Activated CD4-positive, alpha-beta memory T cell treated with anti-CD3 and anti-CD28 coated beads for 36 hours (primary cell): ENCODE measurements around the gene NOVA2. TPM values are rescaled to one million over a fixed set of nuclear protein-coding genes. Genes with fewer than 3 reads are reported as not detected.

ENCODE experiments used
- CTCF ChIA-PET: fragments of 350-600 bp; sonication (Branson Sonifier 250); formaldehyde crosslinking; loops from one replicate; lab custom pipeline; 2021; ENCODE audit warnings: antibody characterized with exemption, inconsistent platforms; lab: Charles Lee
- POLR2A ChIA-PET: fragments of 350-600 bp; sonication (Branson Sonifier 250); formaldehyde crosslinking; loops from one replicate; lab custom pipeline; 2021; ENCODE audit warnings: antibody characterized with exemption; lab: Charles Lee
- DNase-seq: peaks from one replicate; pipeline ENCODE4 v3.0.0-alpha.2; 2020
- H3K27ac Mint-ChIP-seq: one replicate; pipeline ENCODE4 v1.8.0; 2021; ENCODE audit warnings: mixed read lengths
- H3K27me3 Mint-ChIP-seq: one replicate; pipeline ENCODE4 v1.8.0; 2021; ENCODE audit warnings: mixed read lengths
- H3K36me3 Mint-ChIP-seq: one replicate; pipeline ENCODE4 v1.8.0; 2021; ENCODE audit warnings: mixed read lengths
- H3K4me1 Mint-ChIP-seq: one replicate; pipeline ENCODE4 v1.8.0; 2021; ENCODE audit warnings: low read depth, mixed read lengths
- H3K4me3 Mint-ChIP-seq: one replicate; pipeline ENCODE4 v1.8.0; 2021; ENCODE audit warnings: mild to moderate bottlenecking, mixed read lengths
- H3K9me3 Mint-ChIP-seq: one replicate; pipeline ENCODE4 v1.8.0; 2021; ENCODE audit warnings: mixed read lengths
- intact Hi-C: fragments of 100-400 bp; cut with micrococcal nuclease; formaldehyde crosslinking; loops from one replicate; pipeline ENCODE4 v1.15.1; 2023
- total RNA-seq, 2 experiments: library from RNA; stranded (reverse); gene quantifications; one replicate each; pipeline ENCODE4 v1.2.3, GENCODE V29; 2021

The NOVA2 gene
- total RNA-seq, 2 experiments from 2014 or later, result not detected

GRCh38 chr19:45975306-45976070 is 1.8 kb upstream of the NOVA2 start:
- peaks cover 12% of the 10 kb centered on the region for H3K4me1 Mint-ChIP-seq
- no peaks in the 10 kb centered on the region for H3K36me3 Mint-ChIP-seq
- no peaks in the 10 kb centered on the region for H3K9me3 Mint-ChIP-seq
- DNase-seq, result no peak
- ChIA-PET POLR2A (interaction anchor here (0.6 kb wide), 1 partner anchor 176 kb away, joined by 5 read pairs; no protein-coding TSS in a partner anchor), CTCF (no interaction called here)
- H3K27ac Mint-ChIP-seq, result no peak overlapping the region
- H3K27me3 Mint-ChIP-seq, result peaks cover 47% of the 10 kb centered on the region
- no peak overlapping the region for H3K4me3 Mint-ChIP-seq
- intact Hi-C loops, result no loop called here

DNA sequence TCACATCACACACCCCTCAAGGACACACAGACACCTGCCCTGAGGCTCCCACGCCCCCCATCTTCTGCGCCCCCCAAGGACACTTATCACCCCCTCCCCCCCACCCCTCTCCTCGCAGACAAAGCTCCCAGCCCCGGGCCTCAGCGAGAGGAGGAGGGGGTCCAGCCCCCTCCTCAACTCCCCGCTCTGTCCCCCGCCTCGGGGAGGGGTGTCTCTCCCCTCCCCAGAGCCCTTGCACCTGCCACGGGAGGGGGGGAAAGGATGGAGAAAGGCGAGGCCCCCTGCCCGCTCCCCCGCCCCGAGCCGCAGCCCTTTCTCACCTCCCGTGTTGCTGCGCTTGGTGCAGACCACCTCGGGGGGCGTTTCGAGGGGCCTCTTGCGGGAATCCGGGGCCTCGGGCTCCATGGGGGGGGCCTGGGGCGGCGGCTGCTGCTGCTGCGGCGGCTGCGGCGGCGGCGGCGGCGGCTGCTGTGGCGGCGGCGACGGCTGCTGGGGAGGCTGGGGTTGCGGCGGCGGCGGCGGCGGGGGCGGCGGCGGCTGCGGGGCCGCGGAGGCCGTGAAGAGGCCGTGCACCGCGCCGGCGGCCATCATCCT is 621 bp downstream of the NOVA2 start:
- ChIA-PET CTCF (no interaction called here), POLR2A (no interaction called here)
- no peak overlapping the region for H3K4me3 Mint-ChIP-seq
- intact Hi-C loops, result no loop called here
- no peak for DNase-seq
- no peaks in the 10 kb centered on the region for H3K36me3 Mint-ChIP-seq
- H3K27me3 Mint-ChIP-seq, result peaks cover 59% of the 10 kb centered on the region
- H3K4me1 Mint-ChIP-seq, result peaks cover 12% of the 10 kb centered on the region
- H3K9me3 Mint-ChIP-seq, result no peaks in the 10 kb centered on the region
- no peak overlapping the region for H3K27ac Mint-ChIP-seq

DNA sequence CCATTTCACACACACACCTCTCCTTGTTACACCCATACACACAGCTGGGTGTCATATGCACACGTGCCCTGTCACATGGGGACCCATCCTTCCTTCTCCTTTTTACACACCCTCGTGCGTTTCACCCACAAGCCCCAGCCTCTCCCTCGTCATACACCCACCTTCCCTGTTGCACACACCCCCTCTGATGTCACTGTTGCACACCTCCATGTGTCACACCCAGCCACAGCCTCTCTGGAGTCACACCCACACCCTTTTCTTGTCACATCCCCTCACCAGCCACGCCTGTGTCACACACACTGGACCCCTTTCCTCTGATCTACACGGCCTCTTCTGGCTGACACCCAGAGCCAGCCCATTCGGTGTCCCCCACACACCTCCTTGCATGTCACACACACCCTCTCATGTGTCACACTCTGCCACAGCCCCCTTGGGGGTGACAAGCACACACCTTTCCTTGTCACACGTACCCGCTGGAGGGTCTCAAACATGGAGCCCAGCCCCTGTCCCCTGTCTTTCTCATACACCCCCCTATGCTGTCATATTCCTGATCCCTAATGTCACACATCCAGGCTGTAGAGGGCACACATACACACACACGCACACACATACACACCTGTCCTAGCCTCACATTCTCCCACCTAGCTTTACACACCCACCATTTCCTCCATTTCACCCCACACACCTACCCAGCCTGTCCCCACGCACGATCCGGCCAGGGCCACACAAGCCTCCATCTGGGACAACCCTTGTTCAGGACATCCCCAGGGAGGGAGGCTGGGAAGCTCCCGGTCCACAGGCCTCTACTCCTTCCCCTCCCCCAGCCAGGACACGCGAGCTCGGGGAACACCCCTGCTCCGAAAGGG is 1.4 kb downstream of the NOVA2 start:
- peaks cover 61% of the 10 kb centered on the region for H3K27me3 Mint-ChIP-seq
- no peaks in the 10 kb centered on the region for H3K9me3 Mint-ChIP-seq
- intact Hi-C loops, result no loop called here
- peak; percentile 53 for DNase-seq
- peaks cover 12% of the 10 kb centered on the region for H3K4me1 Mint-ChIP-seq
- no peak overlapping the region for H3K27ac Mint-ChIP-seq
- POLR2A ChIA-PET, result no interaction called here
- H3K36me3 Mint-ChIP-seq, result no peaks in the 10 kb centered on the region
- CTCF ChIA-PET, result no interaction called here
- no peak overlapping the region for H3K4me3 Mint-ChIP-seq

GRCh38 chr19:45971260-45971902 is 2.3 kb downstream of the NOVA2 start:
- Mint-ChIP-seq H3K4me1 (peaks cover 12% of the 10 kb centered on the region), H3K27me3 (peaks cover 64% of the 10 kb centered on the region), H3K27ac (no peak overlapping the region), H3K4me3 (no peak overlapping the region), H3K9me3 (no peaks in the 10 kb centered on the region), H3K36me3 (no peaks in the 10 kb centered on the region)
- ChIA-PET CTCF (no interaction called here), POLR2A (no interaction called here)
- DNase-seq, result no peak
- intact Hi-C loops, result no loop called here

- no peaks in the 10 kb centered on the region for H3K36me3 Mint-ChIP-seq
- peaks cover 47% of the 10 kb centered on the region for H3K27me3 Mint-ChIP-seq
- intact Hi-C loops, result no loop called here
- H3K9me3 Mint-ChIP-seq, result no peaks in the 10 kb centered on the region
- H3K4me1 Mint-ChIP-seq, result peaks cover 12% of the 10 kb centered on the region
- no peak overlapping the region for H3K27ac Mint-ChIP-seq
- POLR2A ChIA-PET, result no interaction called here
- no peak for DNase-seq
- CTCF ChIA-PET, result no interaction called here
- H3K4me3 Mint-ChIP-seq, result no peak overlapping the region
Measured at GRCh38 chr19:45969676-45970075, 4.0 kb downstream of the NOVA2 start.

DNA sequence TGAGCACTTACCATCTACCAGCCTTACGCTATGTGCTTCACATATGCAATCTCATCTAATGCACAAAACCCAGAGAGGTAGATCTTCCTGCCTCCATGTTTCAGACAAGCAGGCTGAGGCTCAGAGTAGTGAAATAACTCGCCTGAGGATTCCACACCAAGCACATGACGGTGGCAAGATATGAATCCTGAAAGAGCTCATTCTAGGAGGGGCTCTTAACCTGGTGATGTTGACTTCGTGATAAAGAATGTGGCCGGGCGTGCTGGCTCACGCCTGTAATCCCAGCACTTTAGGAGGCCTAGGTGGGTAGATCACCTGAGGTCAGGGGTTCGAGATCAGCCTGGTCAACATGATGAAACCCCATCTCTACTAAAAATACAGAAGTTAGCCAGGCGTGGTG is 5.0 kb downstream of the NOVA2 start:
- Mint-ChIP-seq H3K36me3 (no peaks in the 10 kb centered on the region), H3K27ac (no peak overlapping the region), H3K4me3 (no peak overlapping the region), H3K27me3 (peaks cover 43% of the 10 kb centered on the region), H3K9me3 (no peaks in the 10 kb centered on the region), H3K4me1 (peaks cover 11% of the 10 kb centered on the region)
- POLR2A ChIA-PET, result no interaction called here
- CTCF ChIA-PET, result no interaction called here
- DNase-seq, result no peak
- intact Hi-C loops, result no loop called here

DNA sequence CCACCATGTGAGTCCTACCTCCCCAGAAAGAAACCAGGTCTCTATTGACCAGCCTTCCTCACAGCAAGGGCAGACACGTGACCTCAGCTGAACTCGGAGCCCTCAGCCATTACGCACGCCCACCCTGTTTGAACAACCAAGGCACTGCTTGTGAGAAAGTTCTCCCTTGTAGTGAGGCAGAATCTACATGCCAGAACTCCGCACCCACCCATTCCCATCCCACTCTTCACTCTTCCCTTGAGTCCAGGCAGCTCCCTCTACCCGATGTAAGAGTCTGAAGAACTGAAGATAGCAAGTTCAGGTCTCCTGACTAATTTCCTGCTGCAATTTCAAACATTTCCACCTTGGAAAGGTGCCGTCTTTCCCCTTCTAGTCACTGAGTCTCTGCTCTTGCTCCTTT is 6.4 kb downstream of the NOVA2 start:
- CTCF ChIA-PET, result no interaction called here

DNA sequence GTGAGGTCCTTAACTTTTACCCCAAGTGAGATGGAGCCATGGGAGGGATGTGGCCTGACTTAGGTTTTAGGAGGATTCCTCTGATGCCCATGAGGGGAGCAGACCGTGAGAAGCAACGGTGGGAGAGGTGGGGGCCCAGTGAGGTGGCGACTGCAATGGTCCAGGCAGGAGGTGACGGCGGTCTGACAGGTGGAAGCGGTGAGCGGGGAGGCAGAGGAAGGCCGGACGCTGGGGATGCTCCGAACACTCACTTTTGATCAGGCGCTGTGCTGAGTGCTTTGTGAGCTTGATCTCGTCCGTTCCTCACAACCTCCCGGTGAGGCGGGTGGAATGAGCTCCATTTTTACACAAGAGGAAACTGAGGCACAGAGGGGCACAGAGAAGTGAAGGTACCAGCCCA is 11.6 kb downstream of the NOVA2 start:
- CTCF ChIA-PET, result no interaction called here
- H3K36me3 Mint-ChIP-seq, result no peaks in the 10 kb centered on the region

More for the DNA sequence above, 6.4 kb downstream of the NOVA2 start:
- no peak for DNase-seq
- intact Hi-C loops, result no loop called here
- peaks cover 5% of the 10 kb centered on the region for H3K4me1 Mint-ChIP-seq
- H3K27ac Mint-ChIP-seq, result no peak overlapping the region
- H3K9me3 Mint-ChIP-seq, result no peaks in the 10 kb centered on the region
- POLR2A ChIA-PET, result no interaction called here
- no peak overlapping the region for H3K4me3 Mint-ChIP-seq
- H3K36me3 Mint-ChIP-seq, result no peaks in the 10 kb centered on the region
- peaks cover 39% of the 10 kb centered on the region for H3K27me3 Mint-ChIP-seq

GRCh38 chr19:45960595-45961235 is 12.9 kb downstream of the NOVA2 start:
- intact Hi-C loops, result no loop called here
- Mint-ChIP-seq H3K9me3 (no peaks in the 10 kb centered on the region), H3K4me3 (no peak overlapping the region), H3K27ac (no peak overlapping the region), H3K27me3 (peaks cover 31% of the 10 kb centered on the region), H3K4me1 (no peaks in the 10 kb centered on the region), H3K36me3 (no peaks in the 10 kb centered on the region)
- ChIA-PET CTCF (interaction anchor here (1.0 kb wide), 1 partner anchor 30 kb away, joined by 3 read pairs; no protein-coding TSS in a partner anchor), POLR2A (interaction anchor here (0.6 kb wide), 1 partner anchor 97 kb away, joined by 3 read pairs; no protein-coding TSS in a partner anchor)
- no peak for DNase-seq

More for the DNA sequence above, 11.6 kb downstream of the NOVA2 start:
- no peaks in the 10 kb centered on the region for H3K4me1 Mint-ChIP-seq
- H3K27me3 Mint-ChIP-seq, result peaks cover 33% of the 10 kb centered on the region
- DNase-seq, result no peak
- no peak overlapping the region for H3K27ac Mint-ChIP-seq
- POLR2A ChIA-PET, result no interaction called here
- H3K4me3 Mint-ChIP-seq, result no peak overlapping the region
- intact Hi-C loops, result no loop called here
- H3K9me3 Mint-ChIP-seq, result no peaks in the 10 kb centered on the region

DNA sequence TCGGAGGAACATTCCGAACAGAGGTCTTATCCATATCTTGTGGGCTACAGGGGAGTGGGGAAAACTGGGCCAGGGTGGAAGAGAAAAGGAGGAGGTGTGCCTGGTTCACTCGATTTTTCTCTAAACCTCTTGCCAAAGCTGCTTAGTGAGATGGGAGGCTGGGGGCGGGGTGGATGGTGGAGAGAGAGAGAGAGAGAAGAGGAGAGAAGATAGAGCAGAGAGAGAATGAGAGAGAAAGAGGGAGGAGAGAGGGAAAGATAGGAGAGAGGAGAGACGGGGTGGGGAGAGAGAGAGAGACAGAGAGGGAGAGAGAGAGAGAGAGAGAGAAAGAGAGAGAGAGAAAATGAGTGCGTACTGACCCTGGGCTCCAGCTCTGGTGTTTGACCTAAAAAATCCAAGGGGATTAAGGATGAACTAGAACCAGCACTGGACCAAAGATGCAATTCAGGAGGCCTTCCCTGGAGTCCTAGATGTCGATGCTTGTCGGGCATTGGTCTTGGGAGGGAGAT is 14.1 kb downstream of the NOVA2 start:
- POLR2A ChIA-PET, result no interaction called here
- Mint-ChIP-seq H3K4me1 (no peaks in the 10 kb centered on the region), H3K4me3 (no peak overlapping the region), H3K27ac (no peak overlapping the region), H3K36me3 (no peaks in the 10 kb centered on the region), H3K9me3 (no peaks in the 10 kb centered on the region), H3K27me3 (peaks cover 40% of the 10 kb centered on the region)
- DNase-seq, result no peak
- intact Hi-C loops, result no loop called here
- CTCF ChIA-PET, result no interaction called here

- Mint-ChIP-seq H3K27me3 (peaks cover 40% of the 10 kb centered on the region), H3K36me3 (no peaks in the 10 kb centered on the region), H3K27ac (no peak overlapping the region), H3K4me3 (no peak overlapping the region), H3K4me1 (no peaks in the 10 kb centered on the region), H3K9me3 (no peaks in the 10 kb centered on the region)
- intact Hi-C loops, result no loop called here
- ChIA-PET POLR2A (no interaction called here), CTCF (no interaction called here)
- no peak for DNase-seq
Measured at GRCh38 chr19:45958769-45959516, 14.7 kb downstream of the NOVA2 start.
